SKM-1 treated with dmso at 0.1 percent for 144 hours (cell line): Measurements from ENCODE around the gene TANC1.

ENCODE experiments used
- DNase-seq: peaks from one replicate; lab custom pipeline; 2025; ENCODE audit not compliant: unreplicated experiment; lab: John Stamatoyannopoulos, UW

Gene TANC1

GRCh38 chr2:159185401-159186130 is 217.1 kb downstream of the TANC1 start:
- DNase-seq: no peak

DNA sequence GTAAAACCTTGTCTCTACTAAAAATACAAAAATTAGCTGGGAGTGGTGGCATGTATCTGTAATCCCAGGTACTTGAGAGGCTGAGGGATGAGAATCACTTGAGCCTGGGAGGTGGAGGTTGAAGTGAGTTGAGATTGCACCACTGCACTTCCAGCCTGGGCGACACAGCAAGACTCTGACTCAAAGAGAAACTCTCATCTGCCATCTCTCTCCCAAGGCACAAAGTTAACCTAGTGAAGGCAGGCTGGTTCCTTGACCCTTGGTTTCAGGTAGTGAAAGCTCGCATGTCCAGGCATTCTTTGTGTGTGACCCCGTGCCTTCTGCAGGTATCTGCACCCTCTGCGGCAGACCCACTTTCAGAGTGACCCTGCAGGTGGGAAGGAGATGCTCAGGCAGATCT is 218.0 kb downstream of the TANC1 start:
- no peak for DNase-seq

GRCh38 chr2:159187106-159187505 is 218.7 kb downstream of the TANC1 start:
- DNase-seq: no peak

DNA sequence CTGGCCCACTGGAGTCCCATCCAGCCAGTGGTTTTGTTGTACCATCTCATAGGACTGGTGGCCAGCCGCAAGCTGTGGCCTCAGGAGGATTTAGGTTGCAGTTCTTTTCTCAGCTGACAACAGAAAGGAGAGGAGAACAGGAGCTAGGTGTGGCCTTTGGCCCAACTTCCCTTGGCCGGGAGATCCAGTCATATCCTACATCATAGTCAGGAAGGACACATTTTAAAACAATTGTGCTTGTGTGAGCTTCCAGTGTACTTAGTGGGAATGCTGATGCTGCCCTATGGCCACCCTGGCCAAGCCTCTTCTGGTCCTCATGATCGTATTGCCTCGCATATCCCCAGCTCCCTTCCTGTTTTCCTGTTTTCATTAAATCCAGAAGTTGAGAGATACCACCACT is 220.0 kb downstream of the TANC1 start:
- DNase-seq: no peak

- no peak for DNase-seq
Measured at GRCh38 chr2:159192371-159192918, 224.0 kb downstream of the TANC1 start.

- DNase-seq: no peak
Measured at GRCh38 chr2:159193791-159194190, 225.4 kb downstream of the TANC1 start.

- no peak for DNase-seq
Measured at GRCh38 chr2:159194241-159194640, 225.8 kb downstream of the TANC1 start.

- DNase-seq: no peak
Measured at GRCh38 chr2:159195697-159196096, 227.3 kb downstream of the TANC1 start.

DNA sequence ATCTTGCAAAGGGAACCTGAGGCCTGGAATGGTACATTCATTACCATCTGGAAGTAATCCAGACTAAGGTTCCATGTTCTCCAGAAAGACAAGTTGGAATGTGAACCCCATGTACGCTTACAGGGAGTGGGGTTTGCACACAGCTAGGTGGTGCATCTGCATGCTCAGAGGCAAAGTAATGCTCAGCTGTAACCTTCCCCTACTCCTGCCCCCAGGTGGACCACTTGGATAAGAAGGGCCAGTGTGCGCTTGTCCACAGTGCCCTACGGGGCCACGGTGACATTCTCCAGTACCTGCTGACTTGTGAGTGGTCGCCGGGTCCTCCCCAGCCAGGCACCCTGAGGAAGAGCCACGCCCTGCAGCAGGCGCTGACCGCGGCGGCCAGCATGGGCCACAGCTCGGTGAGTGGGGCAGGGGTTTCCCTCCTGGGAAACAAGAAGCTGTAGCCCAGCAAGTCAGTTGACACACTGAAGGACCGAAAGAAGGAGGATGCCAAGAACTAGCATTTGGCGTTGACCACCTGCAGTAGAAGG is 228.0 kb downstream of the TANC1 start:
- no peak for DNase-seq

DNA sequence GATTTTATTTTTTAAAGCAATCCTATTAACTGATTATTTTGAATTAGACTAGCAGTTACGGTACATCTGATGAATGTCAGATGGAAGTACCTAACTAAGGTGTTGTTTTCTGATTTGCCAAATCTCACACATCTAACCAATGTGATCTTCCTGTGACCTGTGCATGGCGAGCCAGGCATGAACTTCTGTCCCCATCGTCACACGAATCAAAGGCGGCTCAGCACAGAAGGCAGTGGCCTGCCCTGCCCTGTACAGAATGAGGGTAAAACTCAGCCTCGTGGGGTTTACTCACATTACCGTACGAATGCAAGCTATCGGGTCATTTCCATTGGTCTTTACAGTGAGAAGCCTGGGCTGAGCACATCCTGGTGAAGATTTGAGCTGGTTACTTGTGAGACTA is 230.8 kb downstream of the TANC1 start:
- DNase-seq: no peak

GRCh38 chr2:159199761-159200465 is 231.5 kb downstream of the TANC1 start:
- DNase-seq: no peak

DNA sequence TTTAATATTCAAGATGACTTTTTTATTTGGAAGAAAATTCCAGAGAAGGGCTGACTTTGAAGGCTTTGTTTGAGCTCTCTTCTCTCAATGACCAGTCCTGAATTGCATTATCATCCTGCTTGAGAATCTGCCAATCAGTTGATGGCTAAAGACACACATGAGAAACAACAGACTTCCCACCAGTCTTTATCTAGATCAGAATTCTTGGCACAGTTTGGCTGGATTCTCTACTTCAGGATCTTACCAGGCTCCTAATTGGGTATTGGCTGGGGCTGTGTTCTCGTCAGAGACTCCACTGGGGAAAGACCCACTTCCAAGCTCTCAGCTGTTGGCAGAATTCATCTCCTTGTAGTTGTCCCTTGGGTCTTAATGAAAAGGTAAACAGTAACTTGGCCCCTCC is 232.1 kb downstream of the TANC1 start:
- DNase-seq: no peak

DNA sequence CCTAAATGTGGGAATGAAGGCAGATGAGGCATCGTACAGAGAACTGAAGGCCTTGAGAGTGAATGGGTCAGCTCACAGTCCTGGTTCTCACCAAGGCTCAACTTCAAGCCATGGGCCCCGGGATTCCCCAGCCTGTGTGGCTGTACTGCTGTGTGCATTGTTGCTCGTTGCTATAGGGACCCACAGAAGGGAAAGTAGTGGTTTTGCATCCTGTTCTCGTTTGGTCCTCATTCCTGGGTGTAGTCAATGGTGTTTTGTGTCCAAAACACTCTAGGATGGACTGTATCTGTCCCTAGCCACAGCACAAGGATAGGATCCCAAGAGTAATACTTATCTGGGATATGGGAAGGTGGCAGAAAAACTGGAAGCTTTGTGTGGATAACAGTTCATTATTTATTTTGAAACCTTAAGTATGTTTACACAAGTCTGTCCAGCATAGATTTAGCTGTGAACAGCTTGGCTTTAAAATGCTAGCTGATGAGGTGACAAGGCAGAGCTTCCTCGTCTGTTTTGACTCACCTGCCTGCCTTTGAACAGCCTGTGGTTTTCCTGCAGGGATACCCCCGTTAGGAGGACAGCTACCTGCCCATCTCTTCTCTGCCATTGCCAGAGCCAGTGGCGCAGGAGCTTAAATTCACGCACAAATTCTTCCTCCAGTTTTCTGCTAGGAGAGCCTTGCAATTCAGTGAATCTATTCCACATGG is 233.1 kb downstream of the TANC1 start:
- DNase-seq: no peak

GRCh38 chr2:159202568-159203071 is 234.2 kb downstream of the TANC1 start:
- DNase-seq: no peak

DNA sequence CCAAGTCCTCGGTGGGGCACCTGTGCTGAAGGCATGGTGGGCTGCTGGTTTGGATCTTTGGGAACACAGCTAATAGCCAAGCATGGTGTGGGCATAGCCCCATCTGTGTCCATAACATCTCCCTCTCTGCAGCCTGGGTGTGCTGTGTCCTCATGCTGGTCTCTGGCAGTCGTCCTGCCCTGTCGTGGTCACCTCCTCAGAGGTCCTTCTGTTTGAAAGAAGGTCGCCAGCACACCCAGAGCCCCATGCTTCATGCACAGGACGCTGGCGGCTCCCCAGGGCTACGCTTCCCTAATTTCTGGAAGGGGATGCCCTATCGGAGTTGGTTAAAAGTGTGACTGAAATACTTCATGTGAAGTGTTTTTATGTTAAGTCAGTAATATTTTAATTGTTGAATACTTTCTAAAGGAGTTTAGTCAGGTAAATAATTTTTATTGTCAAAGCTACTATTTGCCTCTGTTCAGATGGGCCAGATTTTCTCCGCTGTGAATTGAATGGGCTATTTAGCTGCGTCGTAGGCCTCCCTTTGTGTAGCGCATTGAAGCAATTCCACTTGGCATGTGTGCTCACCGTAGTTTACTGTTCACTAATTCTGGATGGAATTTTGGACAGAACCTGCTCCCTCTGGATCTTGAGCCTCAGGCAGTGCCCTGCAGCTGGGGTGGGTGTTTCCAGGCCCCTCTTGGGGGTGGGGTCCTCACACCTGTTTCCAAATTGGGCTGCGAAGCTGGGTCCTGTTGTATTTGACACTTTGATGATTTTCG is 236.1 kb downstream of the TANC1 start:
- no peak for DNase-seq

- no peak for DNase-seq
Measured at GRCh38 chr2:159206736-159207380, 238.4 kb downstream of the TANC1 start.

- DNase-seq: no peak
Measured at GRCh38 chr2:159208438-159208837, 240.0 kb downstream of the TANC1 start.

DNA sequence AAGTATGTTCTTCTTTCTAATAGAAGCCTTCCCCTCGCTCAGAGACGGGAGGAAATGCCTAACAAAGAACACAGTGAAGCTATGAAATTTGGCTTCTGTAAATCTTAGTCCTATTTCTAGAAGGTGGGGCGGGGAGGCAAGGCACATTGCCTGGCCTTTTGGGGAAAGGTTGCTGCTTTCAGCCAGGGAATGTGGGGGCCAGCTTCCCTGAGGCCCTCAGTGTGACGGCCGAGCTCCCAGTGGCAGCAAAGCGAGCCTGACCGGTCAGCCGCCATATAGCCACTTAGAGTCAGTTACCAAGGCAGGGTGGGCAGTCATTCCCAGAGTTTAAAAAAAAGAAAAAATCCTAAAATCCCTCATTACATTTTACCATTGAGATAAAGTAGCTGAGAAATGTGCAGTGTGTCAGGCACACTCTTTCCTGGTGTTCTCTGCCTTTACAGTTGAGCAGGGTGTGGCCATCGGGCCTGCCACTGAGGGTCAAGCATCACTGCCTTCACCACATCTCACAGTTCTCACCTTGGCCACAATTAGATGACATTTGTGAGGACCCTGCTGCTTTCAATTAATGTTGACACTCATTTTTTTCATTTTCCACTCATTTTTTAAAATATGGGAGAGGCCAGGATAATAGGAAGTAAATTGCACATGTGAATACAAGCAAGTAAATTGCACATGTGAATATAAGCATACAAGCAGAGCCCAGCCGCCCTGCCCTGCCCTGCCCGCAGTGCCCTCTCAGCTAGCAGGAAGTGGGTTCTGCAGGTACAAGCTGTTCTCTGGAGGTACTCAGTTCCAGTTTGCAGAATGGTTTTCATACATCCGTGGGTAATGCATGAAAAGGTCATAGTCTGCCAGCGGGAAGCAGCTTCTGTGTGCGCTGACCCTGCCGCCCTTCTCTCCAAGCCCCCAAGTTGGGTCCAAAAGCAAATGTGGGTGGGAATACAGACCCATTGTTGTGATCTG is 241.2 kb downstream of the TANC1 start:
- no peak for DNase-seq
